ENCODE data around the gene ZNF280C. TPM values are rescaled to one million over a fixed set of nuclear protein-coding genes. Genes with fewer than 3 reads are reported as not detected.

Gene ZNF280C
- total RNA-seq, 1 donor from 2014 or later, result 7.6 TPM

- Mint-ChIP-seq H3K36me3 (ENCODE audit: low read depth) (peaks cover 1% of the 10 kb centered on the region), H3K9me3 (no peaks in the 10 kb centered on the region), H3K27me3 (ENCODE audit: insufficient read depth) (no peaks in the 10 kb centered on the region), H3K27ac (peak overlapping the region; percentile 86), H3K4me3 (peak overlapping the region; percentile 94), H3K4me1 (ENCODE audit: low read depth) (peaks cover 37% of the 10 kb centered on the region)
- peak; percentile 51 for DNase-seq (ENCODE audit: low spot score)
- intact Hi-C loops (cut with micrococcal nuclease), result loop anchor here (5.0 to 10.0 kb wide), 2 partner anchors 264 to 386 kb away; partner anchors contain the start of gene UTP14A
Observed at GRCh38 chrX:130170752-130171445, 97.8 kb downstream of the ZNF280C start.

GRCh38 chrX:130167040-130167439 lies 101.7 kb downstream of the ZNF280C start:
- Mint-ChIP-seq H3K9me3 (no peaks in the 10 kb centered on the region), H3K4me1 (ENCODE audit: low read depth) (peaks cover 17% of the 10 kb centered on the region), H3K4me3 (peak overlapping the region; percentile 95), H3K27me3 (ENCODE audit: insufficient read depth) (no peaks in the 10 kb centered on the region), H3K27ac (peak overlapping the region; percentile 98), H3K36me3 (ENCODE audit: low read depth) (no peaks in the 10 kb centered on the region)
- no peak for DNase-seq (ENCODE audit: low spot score)
- intact Hi-C loops (cut with micrococcal nuclease), result loop anchor here (2.0 to 5.0 kb wide), 2 partner anchors 102 to 735 kb away; partner anchors contain the start of genes ENOX2 and ZNF280C

GRCh38 chrX:130166503-130166777 lies 102.3 kb downstream of the ZNF280C start:
- H3K27me3 Mint-ChIP-seq (ENCODE audit: insufficient read depth), result no peaks in the 10 kb centered on the region
- no peaks in the 10 kb centered on the region for H3K36me3 Mint-ChIP-seq (ENCODE audit: low read depth)
- H3K9me3 Mint-ChIP-seq, result no peaks in the 10 kb centered on the region
- H3K4me3 Mint-ChIP-seq, result peak overlapping the region; percentile 95
- no peak for DNase-seq (ENCODE audit: low spot score)
- H3K27ac Mint-ChIP-seq, result peak overlapping the region; percentile 98
- intact Hi-C loops (cut with micrococcal nuclease), result loop anchor here (2.0 to 5.0 kb wide), 2 partner anchors 102 to 736 kb away; partner anchors contain the start of genes ENOX2 and ZNF280C
- H3K4me1 Mint-ChIP-seq (ENCODE audit: low read depth), result peaks cover 20% of the 10 kb centered on the region

- H3K4me1 Mint-ChIP-seq (ENCODE audit: low read depth), result peaks cover 20% of the 10 kb centered on the region
- H3K9me3 Mint-ChIP-seq, result no peaks in the 10 kb centered on the region
- H3K4me3 Mint-ChIP-seq, result peak within 1 kb of the TSS; percentile 95
- intact Hi-C loops (cut with micrococcal nuclease), result loop anchor here (1.0 to 5.0 kb wide), 7 partner anchors 7 to 736 kb away; partner anchors contain the start of genes BCORL1, ENOX2 and ZNF280C
- H3K36me3 Mint-ChIP-seq (ENCODE audit: low read depth), result no peaks in the 10 kb centered on the region
- H3K27ac Mint-ChIP-seq, result peak within 1 kb of the TSS; percentile 98
- peak; percentile 86 for DNase-seq (ENCODE audit: low spot score)
- no peaks in the 10 kb centered on the region for H3K27me3 Mint-ChIP-seq (ENCODE audit: insufficient read depth)
Observed at GRCh38 chrX:130165703-130166502, 102.8 kb downstream of the ZNF280C start, which contains the start of gene AIFM1. AIFM1 (minus strand) TSS chrX:130165841; CDS start chrX:130165656, 185 bp downstream.

GRCh38 chrX:130165181-130165702 lies 103.5 kb downstream of the ZNF280C start:
- H3K9me3 Mint-ChIP-seq, result no peaks in the 10 kb centered on the region
- peaks cover 22% of the 10 kb centered on the region for H3K4me1 Mint-ChIP-seq (ENCODE audit: low read depth)
- H3K27me3 Mint-ChIP-seq (ENCODE audit: insufficient read depth), result no peaks in the 10 kb centered on the region
- H3K4me3 Mint-ChIP-seq, result peak overlapping the region; percentile 95
- intact Hi-C loops (cut with micrococcal nuclease), result loop anchor here (1.0 to 5.0 kb wide), 6 partner anchors 8 to 737 kb away; partner anchors contain the start of genes BCORL1 and ENOX2
- DNase-seq (ENCODE audit: low spot score), result no peak
- peak overlapping the region; percentile 98 for H3K27ac Mint-ChIP-seq
- H3K36me3 Mint-ChIP-seq (ENCODE audit: low read depth), result no peaks in the 10 kb centered on the region

GRCh38 chrX:130163398-130163797 lies 105.3 kb downstream of the ZNF280C start:
- no peak overlapping the region for H3K27ac Mint-ChIP-seq
- H3K36me3 Mint-ChIP-seq (ENCODE audit: low read depth), result no peaks in the 10 kb centered on the region
- DNase-seq (ENCODE audit: low spot score), result no peak
- no peaks in the 10 kb centered on the region for H3K9me3 Mint-ChIP-seq
- no peaks in the 10 kb centered on the region for H3K27me3 Mint-ChIP-seq (ENCODE audit: insufficient read depth)
- intact Hi-C loops (cut with micrococcal nuclease), result no loop called here
- peaks cover 31% of the 10 kb centered on the region for H3K4me1 Mint-ChIP-seq (ENCODE audit: low read depth)
- H3K4me3 Mint-ChIP-seq, result peak overlapping the region; percentile 58

GRCh38 chrX:130162094-130162735 lies 106.5 kb downstream of the ZNF280C start:
- Mint-ChIP-seq H3K36me3 (ENCODE audit: low read depth) (no peaks in the 10 kb centered on the region), H3K27ac (no peak overlapping the region), H3K9me3 (no peaks in the 10 kb centered on the region), H3K4me1 (ENCODE audit: low read depth) (peaks cover 29% of the 10 kb centered on the region), H3K27me3 (ENCODE audit: insufficient read depth) (no peaks in the 10 kb centered on the region), H3K4me3 (no peak overlapping the region)
- DNase-seq (ENCODE audit: low spot score), result no peak
- intact Hi-C loops (cut with micrococcal nuclease), result no loop called here

- H3K9me3 Mint-ChIP-seq, result no peaks in the 10 kb centered on the region
- H3K36me3 Mint-ChIP-seq (ENCODE audit: low read depth), result peaks cover 3% of the 10 kb centered on the region
- no peak overlapping the region for H3K27ac Mint-ChIP-seq
- no peaks in the 10 kb centered on the region for H3K27me3 Mint-ChIP-seq (ENCODE audit: insufficient read depth)
- H3K4me3 Mint-ChIP-seq, result no peak overlapping the region
- DNase-seq (ENCODE audit: low spot score), result no peak
- H3K4me1 Mint-ChIP-seq (ENCODE audit: low read depth), result peaks cover 21% of the 10 kb centered on the region
- intact Hi-C loops (cut with micrococcal nuclease), result no loop called here
Observed at GRCh38 chrX:130159776-130160175, 108.9 kb downstream of the ZNF280C start.

- intact Hi-C loops (cut with micrococcal nuclease), result no loop called here
- DNase-seq (ENCODE audit: low spot score), result no peak
- H3K9me3 Mint-ChIP-seq, result no peaks in the 10 kb centered on the region
- no peak overlapping the region for H3K27ac Mint-ChIP-seq
- peaks cover 21% of the 10 kb centered on the region for H3K4me1 Mint-ChIP-seq (ENCODE audit: low read depth)
- H3K36me3 Mint-ChIP-seq (ENCODE audit: low read depth), result peaks cover 6% of the 10 kb centered on the region
- no peak overlapping the region for H3K4me3 Mint-ChIP-seq
- H3K27me3 Mint-ChIP-seq (ENCODE audit: insufficient read depth), result no peaks in the 10 kb centered on the region
Observed at GRCh38 chrX:130158311-130158710, 110.4 kb downstream of the ZNF280C start.

- H3K27ac Mint-ChIP-seq, result no peak overlapping the region
- H3K27me3 Mint-ChIP-seq (ENCODE audit: insufficient read depth), result no peaks in the 10 kb centered on the region
- H3K4me3 Mint-ChIP-seq, result no peak overlapping the region
- no peaks in the 10 kb centered on the region for H3K9me3 Mint-ChIP-seq
- no peak for DNase-seq (ENCODE audit: low spot score)
- intact Hi-C loops (cut with micrococcal nuclease), result no loop called here
- peaks cover 11% of the 10 kb centered on the region for H3K4me1 Mint-ChIP-seq (ENCODE audit: low read depth)
- H3K36me3 Mint-ChIP-seq (ENCODE audit: low read depth), result peaks cover 6% of the 10 kb centered on the region
Observed at GRCh38 chrX:130155564-130155963, 113.1 kb downstream of the ZNF280C start.
